IMR-90 (cell line): ENCODE data around the gene TULP4.

Source experiments
- BHLHE40 ChIP-seq: fragments of 150-350 bp; IDR thresholded peaks from 2 replicates; pipeline ENCODE4 v1.6.1; 2016; ENCODE audit warnings: mild to moderate bottlenecking, low read depth, low read length
- FOS ChIP-seq: fragments of 150-350 bp; IDR thresholded peaks from 2 replicates; pipeline ENCODE4 v1.6.1; 2016; ENCODE audit warnings: low read depth, low read length
- MAFK ChIP-seq: IDR thresholded peaks from 2 replicates; pipeline ENCODE4 v1.6.1; 2012; ENCODE audit warnings: low read depth, low read length, improper control_type of control experiment
- MXI1 ChIP-seq: IDR thresholded peaks from 2 replicates; pipeline ENCODE4 v1.6.1; 2012; ENCODE audit warnings: low read depth, mild to moderate bottlenecking, low read length, moderate library complexity, borderline replicate concordance
- NFE2L2 ChIP-seq: fragments of 150-350 bp; IDR thresholded peaks from 2 replicates; pipeline ENCODE4 v1.6.1; 2016; ENCODE audit warnings: low read depth, mild to moderate bottlenecking, low read length
- POLR2A ChIP-seq: IDR thresholded peaks from 2 replicates; pipeline ENCODE4 v1.6.1; 2012; ENCODE audit warnings: mild to moderate bottlenecking, low read depth, low read length
- RAD21 ChIP-seq: IDR thresholded peaks from 2 replicates; pipeline ENCODE4 v1.6.1; 2012; ENCODE audit warnings: low read length, improper control_type of control experiment
- RCOR1 ChIP-seq: IDR thresholded peaks from 2 replicates; pipeline ENCODE4 v1.6.1; 2012; ENCODE audit warnings: mild to moderate bottlenecking, low read length, improper control_type of control experiment; ENCODE audit not compliant: insufficient replicate concordance
- RFX5 ChIP-seq: IDR thresholded peaks from 2 replicates; pipeline ENCODE4 v1.8.0; 2012; ENCODE audit warnings: low read depth, mild to moderate bottlenecking, low read length, moderate library complexity
- SMC3 ChIP-seq: fragments of 150-350 bp; IDR thresholded peaks from 2 replicates; pipeline ENCODE4 v1.6.1; 2016; ENCODE audit warnings: low read depth, mild to moderate bottlenecking, antibody characterized with exemption, low read length, moderate library complexity
- TF ChIP-seq, protein P1 (sequence below): conservative IDR thresholded peaks from 2 replicates; pipeline ENCODE4 v1.5.1; 2012; ENCODE audit warnings: mild to moderate bottlenecking, low read depth, low read length, improper control_type of control experiment
- TF ChIP-seq, protein P2 (sequence below): fragments of 150-350 bp; IDR thresholded peaks from 2 replicates; pipeline ENCODE4 v1.6.1; 2017; ENCODE audit warnings: mild to moderate bottlenecking, antibody characterized with exemption, low read length, low read depth
- TF ChIP-seq, protein P3 (sequence below): fragments of 150-350 bp; IDR thresholded peaks from 2 replicates; pipeline ENCODE4 v1.6.1; 2016; ENCODE audit warnings: low read depth, mild to moderate bottlenecking, low read length, moderate library complexity, borderline replicate concordance

DNA sequence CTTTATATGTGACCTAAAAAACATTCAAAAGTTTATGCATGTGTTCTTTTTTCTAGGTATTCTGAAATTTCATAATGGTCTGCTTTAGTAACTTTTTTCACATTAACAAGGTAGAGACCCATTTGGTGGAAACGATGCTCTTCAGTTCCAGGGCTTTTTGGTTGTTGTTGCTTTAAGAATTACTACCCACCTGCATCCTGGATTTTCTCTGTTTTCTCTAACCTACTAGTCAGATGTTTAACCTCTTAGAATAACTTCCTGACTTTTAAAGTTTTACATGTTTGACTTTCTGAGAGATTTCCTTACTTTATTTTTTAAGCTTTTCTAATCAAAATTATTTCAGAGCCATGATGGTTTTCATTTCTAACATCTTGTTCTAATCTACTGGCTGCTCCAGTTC is 14.9 kb downstream of the TULP4 start:
- TF ChIP-seq POLR2A, result no peak
- TF ChIP-seq, protein P1, sequence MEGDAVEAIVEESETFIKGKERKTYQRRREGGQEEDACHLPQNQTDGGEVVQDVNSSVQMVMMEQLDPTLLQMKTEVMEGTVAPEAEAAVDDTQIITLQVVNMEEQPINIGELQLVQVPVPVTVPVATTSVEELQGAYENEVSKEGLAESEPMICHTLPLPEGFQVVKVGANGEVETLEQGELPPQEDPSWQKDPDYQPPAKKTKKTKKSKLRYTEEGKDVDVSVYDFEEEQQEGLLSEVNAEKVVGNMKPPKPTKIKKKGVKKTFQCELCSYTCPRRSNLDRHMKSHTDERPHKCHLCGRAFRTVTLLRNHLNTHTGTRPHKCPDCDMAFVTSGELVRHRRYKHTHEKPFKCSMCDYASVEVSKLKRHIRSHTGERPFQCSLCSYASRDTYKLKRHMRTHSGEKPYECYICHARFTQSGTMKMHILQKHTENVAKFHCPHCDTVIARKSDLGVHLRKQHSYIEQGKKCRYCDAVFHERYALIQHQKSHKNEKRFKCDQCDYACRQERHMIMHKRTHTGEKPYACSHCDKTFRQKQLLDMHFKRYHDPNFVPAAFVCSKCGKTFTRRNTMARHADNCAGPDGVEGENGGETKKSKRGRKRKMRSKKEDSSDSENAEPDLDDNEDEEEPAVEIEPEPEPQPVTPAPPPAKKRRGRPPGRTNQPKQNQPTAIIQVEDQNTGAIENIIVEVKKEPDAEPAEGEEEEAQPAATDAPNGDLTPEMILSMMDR, result no peak
- TF ChIP-seq RFX5, result no peak
- TF ChIP-seq RCOR1, result no peak
- TF ChIP-seq, protein P2, sequence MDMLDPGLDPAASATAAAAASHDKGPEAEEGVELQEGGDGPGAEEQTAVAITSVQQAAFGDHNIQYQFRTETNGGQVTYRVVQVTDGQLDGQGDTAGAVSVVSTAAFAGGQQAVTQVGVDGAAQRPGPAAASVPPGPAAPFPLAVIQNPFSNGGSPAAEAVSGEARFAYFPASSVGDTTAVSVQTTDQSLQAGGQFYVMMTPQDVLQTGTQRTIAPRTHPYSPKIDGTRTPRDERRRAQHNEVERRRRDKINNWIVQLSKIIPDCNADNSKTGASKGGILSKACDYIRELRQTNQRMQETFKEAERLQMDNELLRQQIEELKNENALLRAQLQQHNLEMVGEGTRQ, result no peak
- TF ChIP-seq RAD21, result no peak
- no peak for TF ChIP-seq NFE2L2
- no peak for TF ChIP-seq BHLHE40
- TF ChIP-seq SMC3, result no peak
- TF ChIP-seq, protein P3, sequence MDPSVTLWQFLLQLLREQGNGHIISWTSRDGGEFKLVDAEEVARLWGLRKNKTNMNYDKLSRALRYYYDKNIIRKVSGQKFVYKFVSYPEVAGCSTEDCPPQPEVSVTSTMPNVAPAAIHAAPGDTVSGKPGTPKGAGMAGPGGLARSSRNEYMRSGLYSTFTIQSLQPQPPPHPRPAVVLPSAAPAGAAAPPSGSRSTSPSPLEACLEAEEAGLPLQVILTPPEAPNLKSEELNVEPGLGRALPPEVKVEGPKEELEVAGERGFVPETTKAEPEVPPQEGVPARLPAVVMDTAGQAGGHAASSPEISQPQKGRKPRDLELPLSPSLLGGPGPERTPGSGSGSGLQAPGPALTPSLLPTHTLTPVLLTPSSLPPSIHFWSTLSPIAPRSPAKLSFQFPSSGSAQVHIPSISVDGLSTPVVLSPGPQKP, result no peak
- no peak for TF ChIP-seq MXI1
- no peak for TF ChIP-seq FOS
- TF ChIP-seq MAFK, result no peak
